Measurements from ENCODE around the gene HIGD1A.

The HIGD1A gene

DNA sequence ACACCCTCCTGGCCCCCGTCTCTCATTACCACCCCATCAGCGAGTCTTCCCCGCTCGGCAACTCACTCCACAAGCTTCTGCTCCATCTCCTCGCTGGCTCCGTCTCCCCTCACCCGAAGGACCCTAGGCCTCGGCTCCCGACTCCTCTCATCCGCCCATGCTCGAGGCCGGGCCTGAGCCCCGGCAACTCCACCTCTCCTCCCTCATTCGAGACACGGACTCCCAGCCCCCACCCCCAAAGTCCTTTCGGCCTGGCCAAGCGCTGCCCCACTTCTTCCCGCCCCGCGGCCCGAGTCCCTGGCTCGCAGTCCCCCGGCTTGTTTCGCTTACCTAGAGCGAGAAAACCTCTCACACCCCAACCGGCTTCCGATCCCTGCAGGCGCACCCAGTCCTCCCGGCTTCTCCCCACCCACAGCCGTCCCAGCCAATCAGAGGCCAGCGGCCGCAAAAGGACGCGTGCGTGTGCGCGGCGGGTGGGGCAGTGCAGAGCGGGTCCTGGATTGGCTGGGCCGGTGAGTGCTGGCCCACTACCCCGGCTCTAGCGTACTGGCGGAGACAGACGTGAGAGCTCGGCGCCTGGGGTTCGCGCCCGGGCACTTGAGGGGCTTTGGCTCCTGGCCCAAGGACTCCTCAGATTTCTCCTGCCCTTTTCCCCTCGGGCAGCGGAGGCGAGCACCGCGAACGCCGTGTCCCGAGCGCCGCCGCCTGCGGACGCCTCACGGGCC, at the start of gene HIGD1A:
TSS of gene HIGD1A (minus strand) at position 385 of the 725 bp plus-strand sequence. CDS start 10,237 bp downstream, outside the sequence.
- peak; percentile 74 for DNase-seq

DNA sequence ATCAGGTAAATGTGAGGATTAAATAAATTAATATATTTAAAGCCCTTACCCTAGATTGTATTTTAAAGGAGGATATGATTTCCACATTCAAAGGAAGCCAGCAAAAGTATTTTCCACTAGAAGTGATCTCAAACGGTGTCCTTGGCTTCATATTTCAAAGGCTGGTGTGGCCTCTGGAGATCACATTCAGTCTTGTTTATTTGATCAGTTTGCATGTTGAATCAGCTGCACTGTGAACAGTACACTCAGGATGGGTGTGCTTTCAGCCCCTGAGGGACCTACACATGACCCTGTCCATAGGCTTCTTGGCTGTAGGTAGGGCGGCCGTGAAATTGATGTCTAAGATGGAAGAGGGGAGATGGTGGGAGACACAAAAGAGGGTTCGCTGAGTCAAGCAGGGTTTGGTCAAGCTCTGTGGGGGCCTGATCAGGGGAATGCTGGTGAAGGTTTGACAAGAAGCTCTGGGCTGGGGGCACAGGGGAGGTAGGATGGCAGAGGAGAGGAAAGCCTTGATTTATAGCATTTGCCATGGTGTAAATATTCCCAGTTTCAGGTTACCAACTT, 49.5 kb upstream of the HIGD1A start:
- no peak for DNase-seq

DNA sequence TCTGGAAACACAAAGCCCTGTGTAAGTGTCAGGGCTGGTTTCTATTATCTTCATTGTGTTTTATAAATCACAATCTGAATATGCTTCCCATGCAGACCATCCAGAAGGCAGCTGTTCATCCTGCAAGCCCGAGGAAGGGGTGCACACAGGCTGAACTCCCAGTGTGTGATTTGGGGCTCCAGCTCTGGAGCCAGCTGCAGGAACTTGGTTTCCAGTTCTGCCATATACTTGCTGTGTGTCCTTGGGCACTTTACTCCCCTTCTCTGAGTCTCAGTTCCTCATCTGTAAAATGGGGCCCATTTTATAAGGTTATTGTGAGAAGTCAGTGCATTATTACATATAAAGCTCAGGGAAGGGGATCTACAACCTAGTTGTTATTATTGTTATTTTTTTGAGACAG, 48.8 kb upstream of the HIGD1A start:
- DNase-seq: no peak

GRCh38 chr3:42852441-42852840, 48.2 kb upstream of the HIGD1A start:
- DNase-seq: no peak

DNA sequence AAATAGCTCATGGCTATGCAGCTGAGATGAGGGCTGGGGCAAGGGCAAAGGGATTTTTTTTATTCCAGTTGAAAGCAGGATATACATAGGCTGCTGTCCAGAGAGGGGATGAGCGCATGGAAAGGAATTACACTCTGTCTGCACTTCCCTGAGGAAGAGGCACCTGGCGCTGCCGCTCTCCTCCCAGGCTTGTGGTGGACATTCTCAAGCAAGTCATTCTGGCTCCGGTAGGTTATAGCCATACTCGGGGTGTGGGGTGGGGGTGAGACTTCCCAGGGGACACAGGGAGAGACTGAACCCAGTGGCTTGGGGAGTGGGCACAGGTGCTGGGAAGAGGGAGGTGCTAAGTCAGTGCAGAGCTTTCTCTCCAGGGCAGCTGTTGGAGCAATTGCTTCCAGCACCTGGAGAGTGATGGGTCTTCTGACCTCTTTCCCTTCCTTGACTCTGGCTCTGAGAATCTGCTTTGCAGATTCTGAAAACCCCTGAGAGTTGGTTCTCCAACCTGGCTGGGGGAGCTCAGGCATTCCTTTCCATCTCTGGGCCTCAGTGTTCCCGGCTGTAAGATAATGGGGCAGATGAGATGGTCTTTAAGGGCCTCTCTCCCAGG, 47.0 kb upstream of the HIGD1A start:
- no peak for DNase-seq

DNA sequence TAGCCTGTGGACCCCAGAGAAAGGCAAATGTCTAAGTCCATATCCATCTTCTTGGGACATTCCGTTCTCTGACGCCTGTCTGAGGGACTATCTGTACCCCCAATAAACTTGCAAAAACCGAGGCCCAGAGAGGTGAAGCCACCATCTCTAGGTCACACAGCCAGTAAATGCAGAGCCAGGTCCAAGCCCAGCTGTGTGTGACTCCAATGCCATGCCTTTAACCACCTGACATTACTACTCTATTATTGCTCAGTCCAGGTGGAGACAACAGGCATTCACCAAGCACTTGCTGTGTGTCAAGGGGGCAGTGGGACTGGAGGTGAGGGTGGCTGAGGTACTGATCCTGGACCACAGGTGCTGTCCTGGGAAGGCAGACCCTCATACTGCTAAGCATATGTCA, 46.0 kb upstream of the HIGD1A start:
- no peak for DNase-seq

DNA sequence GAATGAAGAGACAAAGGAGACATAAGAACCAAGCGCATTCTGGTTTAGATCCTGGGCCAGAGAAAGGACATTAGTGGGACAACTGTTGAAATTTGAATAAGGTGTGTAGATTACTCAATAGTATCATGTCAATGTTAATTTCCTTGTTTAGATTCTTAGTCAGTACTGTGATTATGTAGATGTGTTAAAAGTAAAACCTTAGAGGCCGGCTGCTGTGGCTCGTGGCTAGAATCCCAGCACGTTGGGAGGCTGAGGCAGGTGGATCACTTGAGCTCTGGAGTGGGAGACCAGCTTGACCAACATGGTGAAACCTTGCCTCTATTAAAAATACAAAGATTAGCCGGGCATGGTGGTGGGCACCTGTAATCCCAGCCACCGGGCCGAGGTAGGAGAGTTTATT, 44.7 kb upstream of the HIGD1A start:
- no peak for DNase-seq

DNA sequence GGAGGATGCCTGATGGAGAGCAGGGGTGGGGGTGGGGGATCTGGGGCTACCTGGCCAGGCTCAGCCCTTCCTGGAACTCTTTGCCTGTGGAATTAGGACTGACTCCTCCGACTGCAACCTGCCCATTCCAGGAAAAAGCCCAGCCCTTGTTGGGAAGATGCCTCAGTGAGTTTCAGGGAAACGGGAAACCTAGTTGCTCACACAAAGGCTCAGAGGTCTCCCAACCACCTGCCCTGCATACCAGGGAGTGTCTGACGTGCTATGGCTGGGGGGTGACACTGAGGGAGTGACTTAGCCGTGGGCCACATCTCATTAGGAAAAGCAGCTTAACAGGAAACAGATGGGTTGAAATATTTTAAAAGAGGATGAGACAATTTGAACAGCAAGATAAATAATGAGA, 43.4 kb upstream of the HIGD1A start:
- no peak for DNase-seq

GRCh38 chr3:42846685-42847522, 42.6 kb upstream of the HIGD1A start:
- no peak for DNase-seq

DNA sequence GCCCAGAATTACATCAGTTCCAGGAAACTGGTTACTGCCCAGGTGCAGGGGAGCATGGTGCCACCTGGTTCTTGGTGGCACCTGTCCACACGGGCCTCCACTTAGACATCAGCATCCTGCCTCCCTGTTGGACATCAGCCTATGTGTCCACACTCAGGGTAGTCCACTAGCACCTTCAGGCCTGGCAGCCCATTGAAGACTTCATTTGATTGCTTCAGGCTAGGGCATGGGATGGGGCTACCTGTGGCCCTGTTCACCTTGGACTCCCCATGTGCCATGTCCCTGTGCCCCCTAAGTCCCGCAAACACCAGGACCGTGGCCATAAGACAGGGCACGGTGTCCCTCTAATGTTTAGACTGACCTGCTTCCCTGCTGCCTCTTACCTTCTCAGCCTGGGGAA, 40.5 kb upstream of the HIGD1A start:
- DNase-seq: no peak

DNA sequence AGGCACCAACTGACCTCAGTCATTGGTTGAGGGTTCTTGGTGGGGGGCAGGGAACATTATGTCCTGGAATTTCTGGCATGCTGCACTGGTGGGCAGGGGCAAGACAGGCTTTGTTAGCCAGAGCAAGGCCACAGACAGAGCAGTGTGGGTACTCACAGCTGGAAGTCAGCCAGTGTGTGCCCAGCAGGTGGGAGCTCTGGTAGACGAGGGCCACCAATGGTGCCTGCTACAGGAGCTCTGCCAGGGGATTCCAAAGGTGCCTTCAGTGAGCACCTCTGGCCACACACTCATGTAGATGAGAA, 40.1 kb upstream of the HIGD1A start:
- DNase-seq: no peak

- no peak for DNase-seq
These were observed 39.6 kb upstream of the HIGD1A start for GRCh38 chr3:42843713-42844411.

DNA sequence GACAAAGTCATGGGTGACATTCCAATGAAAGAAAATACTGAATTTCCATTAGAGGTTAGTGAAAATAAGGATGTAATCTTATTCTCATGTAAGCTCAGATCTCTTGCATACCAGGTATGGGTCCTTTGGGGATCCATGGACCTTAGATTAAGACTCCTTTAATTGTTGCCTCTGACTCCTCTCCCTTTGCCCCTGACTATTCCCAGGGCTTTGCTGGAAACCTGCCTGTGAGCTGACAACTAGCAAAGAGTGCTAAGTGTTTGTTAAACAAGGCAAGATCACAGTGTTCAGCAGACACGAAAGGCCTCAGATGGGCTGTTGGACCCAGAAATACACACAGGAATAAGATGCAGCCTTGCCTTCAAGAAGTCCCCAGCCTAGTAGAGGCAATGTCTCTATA, 37.0 kb upstream of the HIGD1A start:
- DNase-seq: no peak

DNA sequence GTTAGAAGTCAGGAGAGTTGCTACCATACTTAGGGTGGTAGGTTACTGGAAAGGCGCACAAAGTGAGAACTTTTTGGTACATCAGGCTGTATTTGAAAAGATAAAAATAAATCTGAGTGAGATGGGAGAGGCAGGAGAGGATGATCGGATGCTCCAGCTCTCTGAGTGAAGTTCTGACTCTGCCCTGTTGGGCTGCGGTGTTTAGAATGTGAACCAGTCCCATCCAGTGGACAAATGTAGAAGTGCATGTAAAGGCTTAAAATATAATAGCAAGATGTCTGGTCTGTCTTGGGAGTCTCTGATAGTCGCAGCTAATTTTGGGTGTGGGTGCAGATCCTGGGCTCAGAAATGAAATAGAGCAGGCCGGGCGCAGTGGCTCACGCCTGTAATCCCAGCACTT, 35.3 kb upstream of the HIGD1A start:
- DNase-seq: no peak

DNA sequence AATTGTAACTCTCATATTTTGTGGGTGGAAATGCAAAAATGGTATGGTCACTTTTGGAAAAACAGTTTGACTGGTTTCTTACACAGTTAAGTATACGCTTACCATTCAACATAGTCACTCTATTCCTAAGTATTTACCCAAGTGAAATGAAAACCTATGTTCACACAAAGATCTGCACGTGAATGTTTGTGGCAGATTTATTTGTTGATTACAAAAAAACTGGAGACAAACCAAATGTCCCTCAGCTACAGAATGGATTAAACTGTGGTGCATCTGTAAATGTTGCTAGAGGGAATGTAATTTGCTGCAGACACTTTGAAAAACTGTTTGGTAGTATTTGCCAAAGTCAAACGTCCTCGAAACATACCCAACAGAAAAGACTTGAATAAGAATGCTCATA, 34.3 kb upstream of the HIGD1A start:
- no peak for DNase-seq

- DNase-seq: no peak
These were observed 32.1 kb upstream of the HIGD1A start for GRCh38 chr3:42836150-42837123.

DNA sequence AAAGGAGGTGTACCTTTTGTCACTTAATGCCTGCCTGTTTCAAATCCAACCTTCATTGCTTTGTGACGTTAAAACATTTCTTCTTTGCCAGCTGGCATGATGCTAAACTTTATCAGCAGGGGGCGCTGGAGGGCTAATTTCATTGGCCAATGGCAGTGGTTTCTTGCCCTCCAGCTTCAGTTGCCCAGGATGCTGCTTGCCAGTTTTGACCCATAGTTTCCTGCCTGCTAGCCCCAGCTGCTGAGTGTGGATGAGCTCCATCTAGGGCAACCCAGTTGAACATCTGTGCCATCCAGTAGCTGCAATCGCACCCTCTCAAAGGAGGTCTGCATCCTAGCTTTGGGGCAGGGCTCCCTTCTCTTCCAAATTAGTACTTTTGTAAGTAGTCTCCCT, 27.0 kb upstream of the HIGD1A start:
- DNase-seq: no peak

DNA sequence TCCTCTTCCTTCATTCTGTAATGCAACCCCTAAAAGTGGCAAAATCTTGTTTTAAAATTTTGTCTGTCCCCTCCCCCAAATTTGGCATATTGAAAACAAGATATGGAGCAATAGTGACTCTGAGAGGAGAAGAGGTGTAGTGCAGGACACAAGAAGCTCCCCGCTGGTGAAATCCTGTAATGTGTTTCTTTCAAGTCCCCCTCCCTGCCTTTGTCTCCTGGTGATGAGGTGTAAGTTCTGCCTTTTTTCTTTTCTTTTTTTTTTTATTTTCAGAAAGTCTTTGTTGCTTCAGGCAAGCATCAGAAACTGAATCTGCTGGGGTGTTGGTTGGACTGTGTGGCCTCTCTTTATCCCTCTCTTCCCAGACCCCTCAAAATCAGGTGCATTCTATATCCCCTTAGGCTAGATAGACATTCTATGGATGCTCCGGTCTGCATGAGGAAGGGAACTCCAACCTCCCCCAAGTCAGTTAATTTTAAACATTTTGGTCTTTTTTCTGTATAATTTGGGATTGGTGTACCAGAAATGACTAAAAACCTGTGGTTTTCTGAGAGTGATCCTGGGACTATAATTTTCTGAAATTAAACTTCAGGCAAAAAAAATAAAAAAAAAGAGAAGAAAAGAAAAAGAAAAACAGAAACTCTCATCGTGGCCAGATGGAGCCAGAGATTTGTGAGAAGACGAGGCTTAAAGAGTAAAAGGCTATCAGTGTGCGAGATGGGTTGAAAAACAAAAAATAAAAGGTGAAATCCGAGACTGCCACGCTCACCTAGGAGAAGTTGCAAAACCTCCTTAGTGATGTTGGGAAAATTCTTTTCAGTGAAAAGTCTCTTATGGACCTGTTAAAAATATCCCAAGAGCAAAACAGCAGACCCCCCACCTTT, 26.4 kb upstream of the HIGD1A start:
- no peak for DNase-seq

DNA sequence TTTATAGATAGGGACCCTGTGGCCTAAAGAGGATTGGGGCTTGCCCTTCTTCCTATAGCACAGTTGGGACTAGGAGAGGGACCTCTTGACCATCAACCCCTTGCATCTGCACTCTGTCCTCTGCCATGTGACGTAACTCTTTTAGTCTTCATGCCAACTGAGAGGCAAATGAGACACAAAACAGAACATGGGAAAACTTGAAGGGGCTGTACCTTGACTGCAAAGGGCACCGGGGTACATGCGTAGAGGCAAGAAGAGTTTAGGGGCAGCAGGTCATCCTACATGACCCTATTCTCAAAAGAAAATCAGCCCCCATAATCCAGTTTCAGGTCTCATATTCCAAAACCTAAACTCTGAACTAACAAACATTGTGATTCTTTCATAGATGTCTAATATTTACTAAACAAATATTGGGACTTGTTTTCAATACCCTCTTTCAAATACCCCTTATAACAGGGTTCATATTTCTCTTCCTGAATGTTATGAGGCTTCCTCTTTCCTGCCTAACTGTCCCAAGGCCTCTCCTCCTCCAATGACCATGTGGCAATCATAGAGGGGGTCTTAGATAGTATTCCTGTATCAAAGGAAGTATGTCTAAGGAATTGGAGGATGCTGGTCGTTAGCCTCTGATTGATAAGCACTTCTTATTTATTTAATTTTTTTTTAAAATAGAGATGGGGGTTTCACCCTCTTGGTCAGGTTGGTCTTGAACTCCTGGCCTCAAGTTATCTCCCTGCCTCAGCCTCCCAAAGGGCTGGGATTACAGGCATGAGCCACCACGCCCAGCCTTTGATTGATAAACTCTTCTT, 25.5 kb upstream of the HIGD1A start:
- DNase-seq: no peak

- no peak for DNase-seq
These were observed 24.9 kb upstream of the HIGD1A start for GRCh38 chr3:42829083-42829627.
